Measurements from ENCODE around the gene SP9.
"Not testable (repeated sequence)": the region's sequence is repeated elsewhere in the genome, so short reads cannot be mapped to it uniquely, and the experiment has no call there.

The SP9 gene

GRCh38 chr2:174342686-174343342 is 8.1 kb downstream of the SP9 start:
- FAIRE-seq (peak; percentile 68), DNase-seq (ENCODE audit: insufficient read length, low spot score) (no peak)
- TF ChIP-seq TAF1 (IDR thresholded peaks at IDR 0.05; ENCODE audit: low read depth, low read length) (no peak), POLR2A (IDR thresholded peaks at IDR 0.05; ENCODE audit: low read depth, low read length) (no peak), SPI1 (IDR thresholded peaks at IDR 0.05; ENCODE audit: low read depth, low read length) (no peak), POLR2AphosphoS5 (IDR thresholded peaks at IDR 0.05; ENCODE audit: low read depth, low read length) (no peak), POU2F2 (IDR thresholded peaks at IDR 0.05; ENCODE audit: low read depth, low read length) (no peak), PAX5 (IDR thresholded peaks at IDR 0.05; ENCODE audit: insufficient read depth, low read length, severe bottlenecking) (no peak)

GRCh38 chr2:174343343-174343622 is 8.5 kb downstream of the SP9 start:
- FAIRE-seq (no peak), DNase-seq (ENCODE audit: insufficient read length, low spot score) (no peak)

GRCh38 chr2:174343623-174344455 is 9.1 kb downstream of the SP9 start:
- TF ChIP-seq POLR2AphosphoS5 (IDR thresholded peaks at IDR 0.05; ENCODE audit: low read depth, low read length) (no peak), POLR2A (IDR thresholded peaks at IDR 0.05; ENCODE audit: low read depth, low read length) (no peak), PAX5 (IDR thresholded peaks at IDR 0.05; ENCODE audit: insufficient read depth, low read length, severe bottlenecking) (no peak), SPI1 (IDR thresholded peaks at IDR 0.05; ENCODE audit: low read depth, low read length) (no peak), POU2F2 (IDR thresholded peaks at IDR 0.05; ENCODE audit: low read depth, low read length) (no peak), TAF1 (IDR thresholded peaks at IDR 0.05; ENCODE audit: low read depth, low read length) (no peak)
- FAIRE-seq (no peak), DNase-seq (ENCODE audit: insufficient read length, low spot score) (no peak)

More at GRCh38 chr2:174343343-174343622, 8.5 kb downstream of the SP9 start:
- TF ChIP-seq SPI1 (IDR thresholded peaks at IDR 0.05; ENCODE audit: low read depth, low read length), result no peak
- TF ChIP-seq PAX5 (IDR thresholded peaks at IDR 0.05; ENCODE audit: insufficient read depth, low read length, severe bottlenecking), result no peak
- TF ChIP-seq POLR2AphosphoS5 (IDR thresholded peaks at IDR 0.05; ENCODE audit: low read depth, low read length), result no peak
- TF ChIP-seq POLR2A (IDR thresholded peaks at IDR 0.05; ENCODE audit: low read depth, low read length), result no peak
- no peak for TF ChIP-seq POU2F2 (IDR thresholded peaks at IDR 0.05; ENCODE audit: low read depth, low read length)
- no peak for TF ChIP-seq TAF1 (IDR thresholded peaks at IDR 0.05; ENCODE audit: low read depth, low read length)

GRCh38 chr2:174344716-174345461 is 10.1 kb downstream of the SP9 start:
- peak; percentile 26 for FAIRE-seq
- TF ChIP-seq POU2F2 (IDR thresholded peaks at IDR 0.05; ENCODE audit: low read depth, low read length) (no peak), TAF1 (IDR thresholded peaks at IDR 0.05; ENCODE audit: low read depth, low read length) (no peak), SPI1 (IDR thresholded peaks at IDR 0.05; ENCODE audit: low read depth, low read length) (no peak), POLR2A (IDR thresholded peaks at IDR 0.05; ENCODE audit: low read depth, low read length) (no peak), PAX5 (IDR thresholded peaks at IDR 0.05; ENCODE audit: insufficient read depth, low read length, severe bottlenecking) (no peak), POLR2AphosphoS5 (IDR thresholded peaks at IDR 0.05; ENCODE audit: low read depth, low read length) (no peak)
- DNase-seq (ENCODE audit: insufficient read length, low spot score), result no peak

GRCh38 chr2:174350018-174350417 is 15.3 kb downstream of the SP9 start:
- FAIRE-seq (no peak), DNase-seq (ENCODE audit: insufficient read length, low spot score) (no peak)
- TF ChIP-seq POU2F2 (IDR thresholded peaks at IDR 0.05; ENCODE audit: low read depth, low read length) (no peak), PAX5 (IDR thresholded peaks at IDR 0.05; ENCODE audit: insufficient read depth, low read length, severe bottlenecking) (no peak), SPI1 (IDR thresholded peaks at IDR 0.05; ENCODE audit: low read depth, low read length) (no peak), POLR2AphosphoS5 (IDR thresholded peaks at IDR 0.05; ENCODE audit: low read depth, low read length) (no peak), POLR2A (IDR thresholded peaks at IDR 0.05; ENCODE audit: low read depth, low read length) (no peak), TAF1 (IDR thresholded peaks at IDR 0.05; ENCODE audit: low read depth, low read length) (no peak)

GRCh38 chr2:174350593-174351181 is 15.9 kb downstream of the SP9 start:
- no peak for FAIRE-seq
- TF ChIP-seq PAX5 (IDR thresholded peaks at IDR 0.05; ENCODE audit: insufficient read depth, low read length, severe bottlenecking) (no peak), POLR2AphosphoS5 (IDR thresholded peaks at IDR 0.05; ENCODE audit: low read depth, low read length) (no peak), TAF1 (IDR thresholded peaks at IDR 0.05; ENCODE audit: low read depth, low read length) (no peak), SPI1 (IDR thresholded peaks at IDR 0.05; ENCODE audit: low read depth, low read length) (no peak), POU2F2 (IDR thresholded peaks at IDR 0.05; ENCODE audit: low read depth, low read length) (no peak), POLR2A (IDR thresholded peaks at IDR 0.05; ENCODE audit: low read depth, low read length) (no peak)
- no peak for DNase-seq (ENCODE audit: insufficient read length, low spot score)

GRCh38 chr2:174353004-174353403 is 18.2 kb downstream of the SP9 start:
- FAIRE-seq, result no peak
- DNase-seq (ENCODE audit: insufficient read length, low spot score), result no peak
- TF ChIP-seq POLR2AphosphoS5 (IDR thresholded peaks at IDR 0.05; ENCODE audit: low read depth, low read length) (no peak), TAF1 (IDR thresholded peaks at IDR 0.05; ENCODE audit: low read depth, low read length) (no peak), POLR2A (IDR thresholded peaks at IDR 0.05; ENCODE audit: low read depth, low read length) (no peak), SPI1 (IDR thresholded peaks at IDR 0.05; ENCODE audit: low read depth, low read length) (no peak), POU2F2 (IDR thresholded peaks at IDR 0.05; ENCODE audit: low read depth, low read length) (no peak), PAX5 (IDR thresholded peaks at IDR 0.05; ENCODE audit: insufficient read depth, low read length, severe bottlenecking) (no peak)

GRCh38 chr2:174356347-174356746 is 21.6 kb downstream of the SP9 start:
- no peak for TF ChIP-seq PAX5 (IDR thresholded peaks at IDR 0.05; ENCODE audit: insufficient read depth, low read length, severe bottlenecking)
- no peak for DNase-seq (ENCODE audit: insufficient read length, low spot score)
- FAIRE-seq, result no peak

GRCh38 chr2:174359663-174360062 is 24.9 kb downstream of the SP9 start:
- FAIRE-seq; DNase-seq (ENCODE audit: insufficient read length, low spot score): not testable (repeated sequence)
